Measurements from ENCODE around the gene PGS1. TPM values are rescaled to one million over a fixed set of nuclear protein-coding genes. Genes with fewer than 3 reads are reported as not detected.

The PGS1 gene
- total RNA-seq, 1 donor from 2014 or later = 59.3 TPM

- Mint-ChIP-seq H3K36me3 (ENCODE audit: low read depth) (no peaks in the 10 kb centered on the region), H3K4me3 (ENCODE audit: low read depth) (no peak overlapping the region), H3K27ac (no peak overlapping the region)
Observed at GRCh38 chr17:78472035-78472905, 93.8 kb downstream of the PGS1 start.

GRCh38 chr17:78473951-78474613 lies 95.6 kb downstream of the PGS1 start:
- Mint-ChIP-seq H3K4me1 (ENCODE audit: low read depth) (no peaks in the 10 kb centered on the region), H3K27me3 (ENCODE audit: low read depth) (peaks cover 4% of the 10 kb centered on the region), H3K27ac (no peak overlapping the region), H3K4me3 (ENCODE audit: low read depth) (no peak overlapping the region), H3K9me3 (no peaks in the 10 kb centered on the region), H3K36me3 (ENCODE audit: low read depth) (no peaks in the 10 kb centered on the region)
- DNase-seq (ENCODE audit: low spot score) = no peak
- intact Hi-C loops (cut with micrococcal nuclease) = no loop called here

More at GRCh38 chr17:78472035-78472905, 93.8 kb downstream of the PGS1 start:
- no peaks in the 10 kb centered on the region for H3K9me3 Mint-ChIP-seq
- H3K27me3 Mint-ChIP-seq (ENCODE audit: low read depth) = peaks cover 4% of the 10 kb centered on the region
- no peaks in the 10 kb centered on the region for H3K4me1 Mint-ChIP-seq (ENCODE audit: low read depth)
- DNase-seq (ENCODE audit: low spot score) = no peak
- intact Hi-C loops (cut with micrococcal nuclease) = no loop called here

Other genes with a start within 250 kb of the PGS1 start
- gene TMC6, start 249.9 kb upstream of the PGS1 start, total RNA-seq = 240 and 241 TPM in 2 replicates
- gene TMC8, start 247.9 kb upstream of the PGS1 start, total RNA-seq = 196 and 208 TPM in 2 replicates
- gene C17orf99, start 232.3 kb upstream of the PGS1 start, total RNA-seq = not detected in 2 replicates
- 92.5 and 92.9 TPM in 2 replicates for gene SYNGR2, start 210.1 kb upstream of the PGS1 start, total RNA-seq
- gene TK1, start 191.6 kb upstream of the PGS1 start, total RNA-seq = 64.6 and 65.9 TPM in 2 replicates
- 27.8 TPM in 2 replicates for gene AFMID, start 191.3 kb upstream of the PGS1 start, total RNA-seq
- gene BIRC5, start 164.4 kb upstream of the PGS1 start, total RNA-seq = 48.4 and 48.6 TPM in 2 replicates
- gene TMEM235, start 147.0 kb upstream of the PGS1 start, total RNA-seq = not detected in 2 replicates
- gene SOCS3, start 18.6 kb upstream of the PGS1 start, total RNA-seq = 93.5 and 99.8 TPM in 2 replicates
- 0.11 and 0.30 TPM in 2 replicates for gene DNAH17, start 198.7 kb downstream of the PGS1 start, total RNA-seq

Measured in activated T-helper 2 cell treated with anti-CD3 and anti-CD28 coated beads, Interferon-gamma antibody, Interleukin-2, Interleukin-4, amounts not matched to agents 10 μg/mL and 5 μg/mL and 100 μg/mL, durations not matched to agents 14 hours and 24 hours and 36 hours (primary cell).